ENCODE data around the gene PPARD. TPM values are rescaled to one million over a fixed set of nuclear protein-coding genes. Genes with fewer than 3 reads are reported as not detected.

Gene PPARD
- polyA plus RNA-seq, 1 donor from 2014 or later = 1.3 TPM

- Histone ChIP-seq H3F3A (ENCODE audit: insufficient read depth, low read length, poor library complexity, severe bottlenecking) (no peaks in the 10 kb centered on the region), H3K9me2 (ENCODE audit: insufficient read depth, low read length) (no peaks in the 10 kb centered on the region), H3K79me2 (replicated peaks; ENCODE audit: insufficient read depth, low read length) (no peaks in the 10 kb centered on the region), H2AFZ (ENCODE audit: low read depth, low read length) (no peak overlapping the region), H3K9ac (ENCODE audit: low read length) (no peak overlapping the region), H3K9me3 (ENCODE audit: low read length) (no peaks in the 10 kb centered on the region), H3K27me3 (ENCODE audit: insufficient read depth, low read depth, low read length) (no peaks in the 10 kb centered on the region), H4K20me1 (ENCODE audit: insufficient read depth) (no peaks in the 10 kb centered on the region), H3K36me3 (ENCODE audit: insufficient read depth, low read length) (no peaks in the 10 kb centered on the region), H3K4me3 (ENCODE audit: low read length) (no peak overlapping the region), H3K27ac (ENCODE audit: low read length) (no peak overlapping the region), H3K4me2 (ENCODE audit: low read length) (no peak overlapping the region)
- TF ChIP-seq POLR2AphosphoS5 (IDR thresholded peaks at IDR 0.05) = no peak
These were observed 39.7 kb downstream of the PPARD start for GRCh38 chr6:35382015-35382414.

GRCh38 chr6:35385457-35386202, 43.3 kb downstream of the PPARD start:
- TF ChIP-seq RAD21 (conservative IDR thresholded peaks at IDR 0.05) = no peak
- no peak for TF ChIP-seq POLR2AphosphoS5 (IDR thresholded peaks at IDR 0.05)
- TF ChIP-seq, protein P1, sequence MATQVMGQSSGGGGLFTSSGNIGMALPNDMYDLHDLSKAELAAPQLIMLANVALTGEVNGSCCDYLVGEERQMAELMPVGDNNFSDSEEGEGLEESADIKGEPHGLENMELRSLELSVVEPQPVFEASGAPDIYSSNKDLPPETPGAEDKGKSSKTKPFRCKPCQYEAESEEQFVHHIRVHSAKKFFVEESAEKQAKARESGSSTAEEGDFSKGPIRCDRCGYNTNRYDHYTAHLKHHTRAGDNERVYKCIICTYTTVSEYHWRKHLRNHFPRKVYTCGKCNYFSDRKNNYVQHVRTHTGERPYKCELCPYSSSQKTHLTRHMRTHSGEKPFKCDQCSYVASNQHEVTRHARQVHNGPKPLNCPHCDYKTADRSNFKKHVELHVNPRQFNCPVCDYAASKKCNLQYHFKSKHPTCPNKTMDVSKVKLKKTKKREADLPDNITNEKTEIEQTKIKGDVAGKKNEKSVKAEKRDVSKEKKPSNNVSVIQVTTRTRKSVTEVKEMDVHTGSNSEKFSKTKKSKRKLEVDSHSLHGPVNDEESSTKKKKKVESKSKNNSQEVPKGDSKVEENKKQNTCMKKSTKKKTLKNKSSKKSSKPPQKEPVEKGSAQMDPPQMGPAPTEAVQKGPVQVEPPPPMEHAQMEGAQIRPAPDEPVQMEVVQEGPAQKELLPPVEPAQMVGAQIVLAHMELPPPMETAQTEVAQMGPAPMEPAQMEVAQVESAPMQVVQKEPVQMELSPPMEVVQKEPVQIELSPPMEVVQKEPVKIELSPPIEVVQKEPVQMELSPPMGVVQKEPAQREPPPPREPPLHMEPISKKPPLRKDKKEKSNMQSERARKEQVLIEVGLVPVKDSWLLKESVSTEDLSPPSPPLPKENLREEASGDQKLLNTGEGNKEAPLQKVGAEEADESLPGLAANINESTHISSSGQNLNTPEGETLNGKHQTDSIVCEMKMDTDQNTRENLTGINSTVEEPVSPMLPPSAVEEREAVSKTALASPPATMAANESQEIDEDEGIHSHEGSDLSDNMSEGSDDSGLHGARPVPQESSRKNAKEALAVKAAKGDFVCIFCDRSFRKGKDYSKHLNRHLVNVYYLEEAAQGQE (IDR thresholded peaks at IDR 0.05; ENCODE audit: borderline replicate concordance) = no peak
- TF ChIP-seq EZH2 (IDR thresholded peaks at IDR 0.05; ENCODE audit: borderline replicate concordance, insufficient read depth, low read length, poor library complexity, severe bottlenecking) = no peak
- TF ChIP-seq, protein P2, sequence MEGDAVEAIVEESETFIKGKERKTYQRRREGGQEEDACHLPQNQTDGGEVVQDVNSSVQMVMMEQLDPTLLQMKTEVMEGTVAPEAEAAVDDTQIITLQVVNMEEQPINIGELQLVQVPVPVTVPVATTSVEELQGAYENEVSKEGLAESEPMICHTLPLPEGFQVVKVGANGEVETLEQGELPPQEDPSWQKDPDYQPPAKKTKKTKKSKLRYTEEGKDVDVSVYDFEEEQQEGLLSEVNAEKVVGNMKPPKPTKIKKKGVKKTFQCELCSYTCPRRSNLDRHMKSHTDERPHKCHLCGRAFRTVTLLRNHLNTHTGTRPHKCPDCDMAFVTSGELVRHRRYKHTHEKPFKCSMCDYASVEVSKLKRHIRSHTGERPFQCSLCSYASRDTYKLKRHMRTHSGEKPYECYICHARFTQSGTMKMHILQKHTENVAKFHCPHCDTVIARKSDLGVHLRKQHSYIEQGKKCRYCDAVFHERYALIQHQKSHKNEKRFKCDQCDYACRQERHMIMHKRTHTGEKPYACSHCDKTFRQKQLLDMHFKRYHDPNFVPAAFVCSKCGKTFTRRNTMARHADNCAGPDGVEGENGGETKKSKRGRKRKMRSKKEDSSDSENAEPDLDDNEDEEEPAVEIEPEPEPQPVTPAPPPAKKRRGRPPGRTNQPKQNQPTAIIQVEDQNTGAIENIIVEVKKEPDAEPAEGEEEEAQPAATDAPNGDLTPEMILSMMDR (IDR thresholded peaks at IDR 0.05; ENCODE audit: poor library complexity, severe bottlenecking) = no peak
- TF ChIP-seq MXI1 (conservative IDR thresholded peaks at IDR 0.05; ENCODE audit: poor library complexity, severe bottlenecking) = no peak
- TF ChIP-seq EP300 (conservative IDR thresholded peaks at IDR 0.05; ENCODE audit: poor library complexity, severe bottlenecking) = no peak
- TF ChIP-seq TAF1 (IDR thresholded peaks at IDR 0.05; ENCODE audit: low read depth) = no peak
- no peak for TF ChIP-seq SMC3 (conservative IDR thresholded peaks at IDR 0.05; ENCODE audit: poor library complexity)
- H3K79me2 ChIP-seq (replicated peaks; ENCODE audit: insufficient read depth, low read length) = no peaks in the 10 kb centered on the region

More at GRCh38 chr6:35385457-35386202, 43.3 kb downstream of the PPARD start:
- Histone ChIP-seq H2AFZ (ENCODE audit: low read depth, low read length) (no peak overlapping the region), H3K4me3 (ENCODE audit: low read length) (no peak overlapping the region), H3K27me3 (ENCODE audit: insufficient read depth, low read depth, low read length) (no peaks in the 10 kb centered on the region), H4K20me1 (ENCODE audit: insufficient read depth) (no peaks in the 10 kb centered on the region), H3K27ac (ENCODE audit: low read length) (no peak overlapping the region), H3K9ac (ENCODE audit: low read length) (no peak overlapping the region), H3K9me3 (ENCODE audit: low read length) (no peaks in the 10 kb centered on the region), H3K4me2 (ENCODE audit: low read length) (no peak overlapping the region), H3F3A (ENCODE audit: insufficient read depth, low read length, poor library complexity, severe bottlenecking) (no peaks in the 10 kb centered on the region), H3K9me2 (ENCODE audit: insufficient read depth, low read length) (no peaks in the 10 kb centered on the region), H3K36me3 (ENCODE audit: insufficient read depth, low read length) (no peaks in the 10 kb centered on the region)

Data from neural cell (in vitro differentiated cells).